ENCODE results near the gene CADPS2. TPM values are rescaled to one million over a fixed set of nuclear protein-coding genes. Genes with fewer than 3 reads are reported as not detected.

Gene CADPS2
- total and polyA plus RNA-seq, 2 of the 4 experiments (the other 2 are of a cell fraction), result 0.10 to 0.54 TPM

- no peak overlapping the region for H2BK20ac ChIP-seq (ENCODE audit: low read depth, low read length)
- H2AK5ac ChIP-seq (ENCODE audit: low read depth, low read length), result no peak overlapping the region
- H4K5ac ChIP-seq (ENCODE audit: low read depth, low read length), result no peak overlapping the region
- BruUV-seq (replicated peaks), result no TSS peak
- no peak overlapping the region for H3K18ac ChIP-seq (ENCODE audit: low read depth, low read length)
- no peak overlapping the region for H3K4me3 ChIP-seq (ENCODE audit: insufficient read depth, low read depth, low read length)
- no peak overlapping the region for H3K27ac ChIP-seq (ENCODE audit: insufficient read depth, low read length)
- H2AFZ ChIP-seq (replicated peaks; ENCODE audit: low read length, poor library complexity), result no peak overlapping the region
- H3K4me1 ChIP-seq (ENCODE audit: control insufficient read depth, insufficient read depth, low read length), result no peaks in the 10 kb centered on the region
- in situ Hi-C loops (cut with MboI; ENCODE audit: low sequenced_read_pairs), result no loop called here
- no peak overlapping the region for H3K56ac ChIP-seq (ENCODE audit: extremely low read depth, insufficient read depth, low read length)
- no peak overlapping the region for H3K14ac ChIP-seq (replicated peaks; ENCODE audit: low read depth, low read length)
- TF ChIP-seq MXI1 (IDR thresholded peaks at IDR 0.05; ENCODE audit: borderline replicate concordance, low read depth, low read length), result no peak
- no peak for TF ChIP-seq BHLHE40 (IDR thresholded peaks at IDR 0.05; ENCODE audit: low read depth, low read length)
- no peak for TF ChIP-seq POLR2A (IDR thresholded peaks at IDR 0.05; ENCODE audit: low read depth, low read length)
- no peak for TF ChIP-seq FOS (IDR thresholded peaks at IDR 0.05; ENCODE audit: low read depth, low read length)
- no peak for TF ChIP-seq ELK1 (IDR thresholded peaks at IDR 0.05; ENCODE audit: borderline replicate concordance, low read depth, low read length)
- no peak for TF ChIP-seq MAZ (IDR thresholded peaks at IDR 0.05; ENCODE audit: borderline replicate concordance, low read depth, low read length)
- no peak for TF ChIP-seq CHD1 (IDR thresholded peaks at IDR 0.05; ENCODE audit: low read depth, low read length)
- no peak for TF ChIP-seq SMC3 (IDR thresholded peaks at IDR 0.05; ENCODE audit: low read depth, low read length)
- H4K20me1 ChIP-seq (ENCODE audit: insufficient read depth, low read length), result no peaks in the 10 kb centered on the region
- H3K4ac ChIP-seq (ENCODE audit: low read depth, low read length), result no peak overlapping the region
- H3K9me1 ChIP-seq (ENCODE audit: insufficient read depth, low read length), result no peaks in the 10 kb centered on the region
- no peak for ATAC-seq (ENCODE audit: low read depth)
- no peak overlapping the region for H2BK120ac ChIP-seq (ENCODE audit: low read depth, low read length)
- ChIA-PET POLR2A (ENCODE audit: unreplicated experiment) (no interaction called here), CTCF (no interaction called here)
- no peaks in the 10 kb centered on the region for H3K36me3 ChIP-seq (ENCODE audit: control insufficient read depth, insufficient read depth, low read length)
- no peak overlapping the region for H2AK9ac ChIP-seq (replicated peaks; ENCODE audit: low read depth, low read length, poor library complexity)
- no peak overlapping the region for H3K9ac ChIP-seq (ENCODE audit: low read depth, low read length)
- H3K4me2 ChIP-seq (ENCODE audit: low read depth, low read length), result no peak overlapping the region
- H2BK5ac ChIP-seq (ENCODE audit: low read depth, low read length, poor library complexity, severe bottlenecking), result no peak overlapping the region
- no peak overlapping the region for H4K91ac ChIP-seq (ENCODE audit: insufficient read depth, low read depth, low read length)
- no peak overlapping the region for H3K23ac ChIP-seq (ENCODE audit: low read depth, low read length)
- no peak overlapping the region for H4K8ac ChIP-seq (ENCODE audit: low read depth in 2 of 2, low read length in 2 of 2)
- no CpG with 5 or more reads among the region's 3 CpGs for WGBS, 2 experiments (ENCODE audit: extremely low coverage in 2 of 2, insufficient read length in 1 of 2)
- H2BK15ac ChIP-seq (ENCODE audit: low read depth, low read length), result no peak overlapping the region
- no peaks in the 10 kb centered on the region for H3K9me3 ChIP-seq (ENCODE audit: control insufficient read depth, insufficient read depth, low read length)
- H3K27me3 ChIP-seq (ENCODE audit: control insufficient read depth, insufficient read depth, low read length), result no peaks in the 10 kb centered on the region
- H3K79me1 ChIP-seq (ENCODE audit: low read depth in 1 of 2, low read length in 2 of 2), result no peaks in the 10 kb centered on the region
- DNase-seq, result no peak
- dilution Hi-C loops (cut with HindIII; ENCODE audit: low sequenced_read_pairs, unreplicated experiment), result no loop called here
- intact Hi-C loops (cut with micrococcal nuclease), result no loop called here
These were observed 94.2 kb downstream of the CADPS2 start for GRCh38 chr7:122791959-122792545.
